Ramos (cell line): Measurements from ENCODE around the gene OSCAR.
"Not testable (repeated sequence)": the region's sequence is repeated elsewhere in the genome, so short reads cannot be mapped to it uniquely, and the experiment has no call there.

Experiments
- in situ Hi-C: fragments of 300-500 bp; cut with MboI; formaldehyde crosslinking; loops from one replicate; pipeline ENCODE4 v1.14.3; 2022; ENCODE audit warnings: low sequenced_read_pairs; ENCODE audit not compliant: unreplicated experiment

OSCAR gene

DNA sequence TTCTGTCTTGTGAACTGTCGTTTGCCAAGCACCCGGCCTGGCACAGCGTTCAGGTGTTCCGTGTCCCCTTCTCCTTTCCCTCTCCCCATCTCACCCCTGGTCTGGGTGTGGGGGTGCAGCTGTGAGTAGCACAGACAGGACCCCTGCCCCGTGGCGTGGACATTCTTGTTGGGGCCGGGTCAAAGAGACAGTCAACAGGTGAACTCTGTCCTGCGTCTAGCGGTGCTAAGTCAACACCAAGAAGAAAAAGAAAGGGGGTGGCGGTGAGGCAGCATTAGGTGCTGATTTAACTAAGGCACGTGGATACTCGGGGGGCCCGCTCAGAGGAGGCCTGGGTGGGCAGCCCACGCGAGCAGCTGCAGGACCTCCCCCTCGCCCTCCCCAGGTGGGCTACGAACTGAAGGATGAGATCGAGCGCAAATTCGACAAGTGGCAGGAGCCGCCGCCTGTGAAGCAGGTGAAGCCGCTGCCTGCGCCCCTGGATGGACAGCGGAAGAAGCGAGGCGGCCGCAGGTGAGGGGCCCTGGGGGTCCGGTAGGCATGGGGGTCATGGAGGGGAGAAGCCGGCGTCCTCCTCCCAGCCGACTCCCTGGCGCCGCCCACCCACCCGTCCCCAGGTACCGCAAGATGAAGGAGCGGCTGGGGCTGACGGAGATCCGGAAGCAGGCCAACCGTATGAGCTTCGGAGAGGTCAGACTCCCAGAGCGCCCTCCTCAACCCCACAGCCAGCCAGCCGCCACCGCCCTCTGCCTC is 27.3 kb upstream of the OSCAR start:
- in situ Hi-C loops: no loop called here

DNA sequence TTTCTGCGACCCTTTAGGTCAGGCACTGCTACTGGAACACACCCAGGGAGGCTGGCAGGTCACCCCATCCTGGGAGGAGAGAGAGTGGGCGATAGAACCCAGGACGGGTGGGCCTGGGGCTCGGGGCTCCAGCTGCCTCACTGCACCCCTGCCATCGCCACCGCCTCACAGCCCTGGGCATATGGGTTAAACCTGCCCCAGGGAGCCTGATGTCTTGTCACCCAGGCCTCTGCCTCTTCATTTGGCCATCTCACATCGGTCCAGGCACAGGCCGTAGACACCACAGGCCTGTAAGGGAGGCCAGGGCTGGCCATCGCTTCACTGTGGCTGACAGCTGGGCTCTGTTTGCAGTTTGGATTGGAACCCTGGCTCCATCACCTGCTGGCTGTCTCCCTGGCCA is 25.1 kb upstream of the OSCAR start:
- in situ Hi-C loops: no loop called here

DNA sequence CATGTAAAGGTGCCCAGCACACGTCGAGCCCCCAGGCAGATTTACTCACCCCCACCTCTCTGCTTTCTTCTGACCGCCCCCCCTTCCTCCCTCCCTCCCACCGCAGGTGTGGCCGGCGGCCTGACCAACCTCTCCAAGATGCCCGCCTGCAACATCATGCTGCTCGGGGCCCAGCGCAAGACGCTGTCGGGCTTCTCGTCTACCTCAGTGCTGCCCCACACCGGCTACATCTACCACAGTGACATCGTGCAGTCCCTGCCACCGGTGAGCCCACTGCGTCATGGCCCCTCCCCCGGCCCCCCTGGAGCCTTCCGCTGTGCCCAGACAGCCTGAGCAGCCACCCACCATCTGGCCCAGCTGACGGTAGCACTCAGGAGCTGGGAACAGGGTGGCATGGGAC is 23.8 kb upstream of the OSCAR start:
- in situ Hi-C loops: no loop called here

DNA sequence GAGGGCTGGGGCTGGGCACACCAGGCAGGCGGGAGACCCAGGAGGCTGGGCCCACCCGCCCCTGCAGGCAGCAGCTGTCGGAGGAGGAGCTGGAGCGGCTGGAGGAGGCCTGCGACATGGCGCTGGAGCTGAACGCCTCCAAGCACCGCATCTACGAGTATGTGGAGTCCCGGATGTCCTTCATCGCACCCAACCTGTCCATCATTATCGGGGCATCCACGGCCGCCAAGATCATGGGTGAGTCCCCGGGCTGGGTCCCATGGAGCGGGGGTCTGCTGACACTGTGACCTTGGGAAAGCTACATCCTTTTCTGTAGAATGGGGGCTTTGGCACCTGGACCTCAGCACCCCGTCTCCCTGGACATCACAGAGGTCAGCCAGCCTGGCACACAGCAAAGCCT is 23.1 kb upstream of the OSCAR start:
- in situ Hi-C loops: no loop called here

DNA sequence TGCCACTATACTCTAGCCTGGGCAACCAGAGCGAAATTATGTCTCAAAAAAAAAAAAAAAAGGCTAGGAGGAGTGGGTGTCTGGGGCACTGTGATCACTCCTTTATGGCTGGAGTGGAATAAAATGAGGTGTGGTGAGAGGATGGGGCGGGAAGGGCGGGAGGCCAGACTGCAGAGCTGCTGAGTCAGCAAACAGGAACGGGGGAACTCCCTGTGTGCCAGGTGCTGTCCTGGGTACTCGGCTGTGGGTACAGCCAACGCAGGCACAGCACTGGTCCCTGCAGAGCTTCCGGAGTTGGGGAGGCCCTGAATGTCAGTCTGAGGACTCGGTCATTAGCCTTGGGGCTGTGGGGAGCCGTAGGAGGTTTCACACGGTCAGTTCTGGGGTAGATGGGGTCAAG is 20.7 kb upstream of the OSCAR start:
- in situ Hi-C loops: no loop called here

DNA sequence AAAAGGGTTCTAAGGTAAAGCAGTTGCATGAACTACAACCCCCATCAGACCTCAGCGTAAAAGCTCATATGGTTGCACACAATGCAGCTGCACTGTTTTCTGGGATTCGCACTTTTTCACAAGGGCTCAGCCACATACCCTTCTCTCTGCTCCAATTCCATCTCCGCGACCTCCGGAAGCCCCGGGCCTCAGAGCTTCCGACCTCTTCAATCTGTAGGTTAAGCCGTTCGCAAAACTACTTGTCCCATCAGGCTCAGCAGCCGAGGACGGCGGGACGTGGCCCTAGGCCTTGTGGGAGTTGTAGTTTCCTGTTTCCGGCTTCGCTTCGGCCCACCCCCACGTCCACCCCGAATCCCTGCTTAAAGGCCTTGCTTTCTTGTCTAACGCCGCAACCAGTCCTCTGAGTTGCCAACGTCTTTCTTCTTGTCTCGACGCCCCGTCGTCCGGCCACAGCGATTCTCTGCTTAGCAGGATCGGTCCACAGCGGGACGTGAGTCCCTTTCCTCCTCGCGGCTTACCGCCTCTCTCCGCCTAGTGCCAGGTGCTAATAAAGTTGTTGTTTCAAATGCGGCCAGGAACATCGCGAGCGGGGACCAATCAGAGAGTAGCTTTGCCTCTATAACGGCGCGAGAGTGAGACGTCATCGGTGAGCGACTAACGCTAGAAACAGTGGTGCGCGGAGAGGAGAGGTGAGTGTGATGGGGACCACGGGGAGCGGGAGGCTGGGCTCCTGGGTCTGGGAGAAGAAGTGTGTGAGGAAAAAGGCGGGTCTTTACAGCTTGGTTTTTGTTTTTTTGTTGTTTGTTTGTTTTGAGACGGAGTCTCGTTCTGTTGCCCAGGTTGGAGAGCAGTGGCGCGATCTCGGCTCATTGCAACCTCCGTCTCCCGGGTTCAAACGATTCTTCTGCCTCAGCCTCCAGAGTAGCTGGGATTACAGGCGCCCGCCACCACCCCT is 14.8 kb upstream of the OSCAR start, which contains the start of the genes PRPF31 and TFPT:
Gene PRPF31, plus strand, starts transcription at position 646 of the 955 bp plus-strand sequence. CDS start 2,525 bp downstream, outside the sequence.
Gene TFPT, minus strand, starts transcription at position 549 of the 955 bp plus-strand sequence. Its CDS starts 388 bp downstream, at position 161.
- in situ Hi-C loops: no loop called here

DNA sequence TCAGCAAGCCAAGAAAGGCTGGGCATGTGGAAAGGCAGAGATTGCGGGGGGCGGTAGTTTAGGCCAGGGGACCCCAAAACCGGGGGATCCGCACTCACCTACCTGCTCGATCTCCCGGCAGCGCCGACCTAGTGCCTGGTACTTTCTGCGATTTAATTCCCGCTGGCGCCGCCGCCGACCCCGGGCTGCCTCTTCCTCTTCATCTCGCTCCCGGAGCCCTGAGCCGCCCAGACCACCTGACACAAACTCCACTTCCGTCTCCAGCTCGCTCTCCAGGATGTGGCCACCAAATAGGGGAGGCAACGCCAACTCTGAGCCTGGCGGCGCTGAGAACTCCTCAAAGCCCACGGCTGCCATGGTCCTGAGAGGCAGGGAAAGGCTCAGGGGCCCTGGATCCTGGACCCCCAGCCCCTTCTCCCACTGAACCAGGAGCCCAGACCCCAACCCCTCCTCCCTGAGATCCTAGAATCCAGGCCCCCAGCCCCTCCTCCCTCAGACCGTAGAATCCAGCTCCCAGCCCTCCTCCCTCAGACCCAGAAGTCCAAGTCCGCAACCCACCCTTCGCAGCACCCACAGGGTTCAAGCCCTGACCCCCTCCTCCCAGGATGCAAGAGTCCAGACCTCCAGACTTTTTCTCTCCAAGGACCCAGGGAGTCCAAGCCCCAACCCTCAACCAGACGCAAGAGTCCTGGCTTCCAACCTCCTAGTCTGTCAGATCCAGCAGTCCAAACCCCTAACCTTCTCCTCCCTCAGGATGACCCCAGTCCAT is 13.9 kb upstream of the OSCAR start:
- in situ Hi-C loops: no loop called here

DNA sequence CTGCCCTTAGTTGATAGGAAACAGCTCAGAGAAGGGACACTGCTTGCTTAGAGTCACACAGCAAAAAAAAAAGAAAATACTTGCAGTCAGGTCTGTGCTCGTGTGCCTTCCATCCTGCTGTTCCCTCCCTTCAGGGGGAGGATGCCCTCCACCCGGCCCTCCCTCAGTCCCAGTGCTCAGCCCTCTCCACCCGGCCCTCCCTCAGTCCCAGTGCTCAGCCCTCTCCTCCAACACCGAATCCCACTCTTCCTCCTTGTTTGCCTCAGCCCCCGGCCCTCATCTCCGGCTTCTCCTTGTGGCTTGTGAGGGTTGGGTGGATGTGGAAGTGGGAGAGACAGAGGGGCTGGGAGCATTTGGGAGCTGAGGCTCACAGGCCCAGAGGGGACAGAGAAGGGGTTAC is 9.0 kb upstream of the OSCAR start:
- in situ Hi-C loops: no loop called here

DNA sequence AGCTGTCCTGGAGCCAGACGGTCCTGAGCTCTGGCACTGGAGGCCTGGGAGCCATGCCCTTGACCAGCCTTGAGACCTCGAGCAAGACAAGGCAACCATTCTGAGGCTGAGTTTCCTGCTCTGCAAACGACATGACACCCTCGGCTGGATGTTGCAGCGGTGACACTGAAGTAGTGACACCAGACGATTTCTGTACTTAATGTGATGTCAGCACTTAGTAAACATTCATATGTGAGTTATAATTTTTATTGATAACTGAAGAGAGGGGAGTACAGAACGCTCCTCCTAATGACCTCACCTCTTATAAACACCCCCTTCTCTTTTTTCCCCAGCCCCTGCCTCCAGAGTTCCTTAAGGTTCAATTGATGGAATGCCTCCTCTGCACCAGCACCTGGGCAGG is 7.9 kb upstream of the OSCAR start:
- in situ Hi-C loops: no loop called here

DNA sequence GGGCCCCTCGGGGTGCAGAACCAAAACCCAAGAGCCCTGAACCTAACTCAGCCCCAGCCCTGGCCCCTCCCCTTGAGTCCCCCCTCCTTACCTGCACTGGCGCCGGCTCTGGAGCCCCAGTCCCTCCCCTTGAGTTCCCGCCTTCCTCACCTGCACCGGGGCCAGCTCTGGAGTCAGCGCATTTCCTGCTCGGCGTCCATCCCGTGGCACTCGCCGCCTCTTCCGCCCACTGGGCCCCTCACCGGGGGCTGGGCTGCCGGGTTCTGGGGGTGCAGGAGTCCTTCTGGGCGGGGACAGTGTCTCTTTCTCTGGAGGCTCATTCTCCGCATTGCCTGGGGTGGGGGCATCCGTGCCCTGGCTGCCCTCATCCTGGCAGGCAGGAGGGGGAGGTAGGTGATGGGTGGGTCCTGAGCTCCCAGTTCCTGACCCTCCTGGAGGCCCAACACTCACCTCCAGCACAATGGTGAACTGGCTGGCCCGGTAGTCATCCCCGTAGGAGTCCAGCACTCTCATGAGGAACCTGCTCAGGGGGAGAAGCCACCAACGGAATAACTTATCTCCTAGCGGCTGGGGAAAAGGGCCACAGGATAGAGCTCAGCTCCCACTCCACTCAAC is 7.4 kb upstream of the OSCAR start:
- in situ Hi-C loops: no loop called here

DNA sequence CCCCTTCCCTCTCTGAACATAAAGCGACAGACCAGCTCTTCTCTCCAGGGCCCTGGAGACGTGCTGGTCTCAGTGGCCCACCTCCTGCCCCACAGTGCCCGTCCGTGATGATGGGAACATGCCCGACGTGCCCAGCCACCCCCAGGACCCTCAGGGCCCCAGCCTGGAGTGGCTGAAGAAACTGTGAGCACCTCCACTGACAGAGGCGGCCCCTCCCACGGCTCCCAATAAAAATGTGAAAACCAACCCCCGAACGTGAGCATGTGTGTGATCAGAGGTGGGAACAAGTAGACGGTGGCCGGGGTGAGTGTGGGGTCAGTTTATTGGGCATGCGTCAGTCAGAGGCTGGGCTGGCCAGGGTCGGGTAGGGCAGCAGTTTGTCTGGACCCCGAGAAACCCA is 6.1 kb upstream of the OSCAR start:
- in situ Hi-C loops: no loop called here

DNA sequence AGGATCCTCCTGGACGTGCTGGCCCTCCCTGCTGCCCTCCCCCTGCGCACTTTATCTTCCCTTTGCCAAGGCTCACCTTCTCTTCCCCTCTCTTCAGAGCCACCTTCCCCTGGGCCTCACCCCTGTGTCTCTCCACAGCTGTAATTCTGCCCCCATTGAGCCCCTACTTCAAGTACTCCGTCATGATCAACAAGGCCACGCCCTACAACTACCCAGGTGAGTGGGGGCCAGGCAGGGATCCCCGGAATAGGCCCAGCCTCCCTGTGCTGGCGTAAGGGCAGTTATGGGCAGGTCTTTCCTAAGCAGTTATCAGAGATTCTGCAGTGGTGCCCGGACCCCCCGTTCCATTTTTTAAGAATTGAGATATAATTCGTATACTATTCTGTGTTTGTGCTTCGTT is 5.2 kb upstream of the OSCAR start:
- in situ Hi-C loops: no loop called here

DNA sequence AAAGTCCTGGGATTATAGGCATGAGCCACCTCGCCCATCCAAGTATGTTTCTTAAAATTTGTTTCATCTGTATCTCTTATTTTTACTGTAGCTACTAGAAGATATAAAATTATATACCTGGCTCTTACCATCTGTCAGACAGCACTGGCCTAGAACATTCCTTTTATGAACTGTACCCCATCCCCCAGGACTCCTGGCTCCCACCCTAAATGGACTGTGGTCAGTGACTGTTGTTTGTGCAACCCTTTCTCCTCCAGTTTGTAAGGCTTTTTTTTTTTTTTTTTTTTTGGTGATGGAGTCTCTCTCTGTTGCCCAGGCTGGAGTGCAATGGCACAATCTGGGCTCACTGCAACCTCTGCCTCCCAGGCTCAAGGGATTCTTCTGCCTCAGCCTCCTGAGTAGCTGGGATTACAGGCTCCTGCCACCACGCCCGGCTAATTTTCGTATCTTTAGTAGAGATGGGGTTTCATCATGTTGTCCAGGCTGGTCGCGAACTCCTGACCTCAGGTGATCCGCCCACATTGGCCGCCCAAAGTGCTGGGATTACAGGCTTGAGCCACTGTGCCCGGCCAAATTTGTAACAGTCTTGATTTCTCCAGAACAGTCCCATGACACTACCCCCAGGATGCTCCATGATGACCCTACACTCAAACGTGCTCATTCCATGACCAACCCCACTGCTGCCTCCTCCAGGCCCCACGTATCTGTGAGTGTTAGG is 4.6 kb upstream of the OSCAR start:
- in situ Hi-C loops: no loop called here

DNA sequence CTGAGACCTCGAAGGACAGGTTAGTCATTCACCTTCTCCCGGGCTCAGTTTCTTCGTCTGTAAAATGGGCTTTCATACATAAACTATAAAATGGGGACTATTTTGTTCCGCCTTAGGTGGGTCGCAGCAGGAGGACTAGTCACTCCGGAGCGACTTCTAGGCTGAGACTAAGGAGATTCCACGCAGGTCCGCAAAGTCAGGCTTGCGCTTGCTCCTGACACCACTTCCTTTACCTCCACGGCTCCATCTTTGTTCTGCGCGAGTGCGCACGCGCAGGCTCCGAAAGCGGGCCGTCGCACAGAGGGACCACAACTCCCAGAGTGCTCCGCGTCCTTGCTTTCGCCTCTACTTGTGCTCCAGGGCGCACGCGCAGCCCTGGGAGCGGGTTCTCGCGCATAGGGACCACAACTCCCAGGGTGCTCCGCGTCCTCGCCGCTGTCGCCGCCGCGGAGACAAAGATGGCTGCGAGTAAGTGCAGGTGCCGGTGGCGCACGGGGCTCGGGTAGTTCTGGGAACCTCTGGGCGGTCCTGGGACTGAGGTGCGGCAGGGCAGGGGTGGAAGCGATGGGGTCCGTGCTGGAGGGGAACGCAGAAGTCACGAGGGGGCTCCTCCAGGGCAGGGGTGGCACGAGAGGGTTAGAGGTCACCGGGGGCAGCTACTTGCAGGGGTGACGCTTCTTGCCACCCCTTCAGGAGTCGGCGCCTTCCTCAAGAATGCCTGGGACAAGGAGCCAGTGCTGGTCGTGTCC is 2.0 kb upstream of the OSCAR start, which contains the start of gene NDUFA3:
Gene NDUFA3, plus strand, starts transcription at position 435 of the 749 bp plus-strand sequence. Its CDS starts 24 bp downstream, at position 459.
- in situ Hi-C loops: no loop called here

DNA sequence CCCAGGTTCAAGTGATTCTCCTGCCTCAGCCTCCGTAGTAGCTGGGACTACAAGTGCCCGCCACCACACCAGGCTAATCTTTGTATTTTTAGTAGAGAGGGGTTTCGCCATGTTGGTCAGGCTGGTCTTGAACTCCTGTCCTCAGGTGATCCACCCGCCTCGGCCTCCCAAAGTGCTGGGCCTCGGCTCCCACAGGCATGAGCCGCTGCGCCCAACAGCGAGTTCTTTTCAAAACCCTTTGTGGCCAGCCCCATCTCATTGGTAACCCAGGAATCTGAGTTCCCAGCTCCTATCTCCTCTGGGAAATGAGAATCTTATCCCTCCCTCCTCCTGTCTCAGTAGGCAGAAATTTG is 724 bp downstream of the OSCAR start:
- in situ Hi-C loops: not testable (repeated sequence)

DNA sequence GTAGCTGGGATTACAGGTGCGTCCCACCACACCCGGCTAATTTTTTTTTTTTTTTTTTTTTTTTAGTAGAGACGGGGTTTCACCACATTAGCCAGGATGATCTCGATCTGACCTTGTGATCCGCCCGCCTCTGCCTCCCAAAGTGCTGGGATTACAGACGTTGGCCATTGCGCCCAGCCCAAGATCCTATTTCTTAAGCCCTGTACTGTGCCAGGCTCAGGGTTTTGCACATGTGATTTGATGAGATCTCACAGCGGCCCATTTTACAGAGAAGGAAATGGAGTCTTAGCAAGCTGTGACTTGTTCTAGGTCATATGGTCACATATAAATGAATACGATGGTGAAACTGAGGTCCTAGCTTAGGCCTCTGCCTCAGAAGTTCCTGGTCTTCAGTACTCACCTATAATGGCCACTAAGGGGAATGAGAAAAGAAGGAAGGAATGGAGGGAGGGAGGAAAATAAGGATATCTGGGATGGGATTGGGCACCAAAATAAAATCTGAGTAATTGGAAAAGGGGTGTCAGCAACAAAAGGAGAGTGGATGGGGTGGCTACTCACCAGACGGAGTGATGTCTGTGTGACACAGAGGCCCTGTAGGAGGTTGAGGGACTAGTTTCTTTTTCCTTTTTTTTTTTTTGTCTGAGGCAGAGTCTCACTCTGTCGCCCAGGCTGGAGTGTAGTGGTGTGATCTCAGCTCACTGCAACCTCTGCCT is 1.3 kb downstream of the OSCAR start:
- in situ Hi-C loops: no loop called here

DNA sequence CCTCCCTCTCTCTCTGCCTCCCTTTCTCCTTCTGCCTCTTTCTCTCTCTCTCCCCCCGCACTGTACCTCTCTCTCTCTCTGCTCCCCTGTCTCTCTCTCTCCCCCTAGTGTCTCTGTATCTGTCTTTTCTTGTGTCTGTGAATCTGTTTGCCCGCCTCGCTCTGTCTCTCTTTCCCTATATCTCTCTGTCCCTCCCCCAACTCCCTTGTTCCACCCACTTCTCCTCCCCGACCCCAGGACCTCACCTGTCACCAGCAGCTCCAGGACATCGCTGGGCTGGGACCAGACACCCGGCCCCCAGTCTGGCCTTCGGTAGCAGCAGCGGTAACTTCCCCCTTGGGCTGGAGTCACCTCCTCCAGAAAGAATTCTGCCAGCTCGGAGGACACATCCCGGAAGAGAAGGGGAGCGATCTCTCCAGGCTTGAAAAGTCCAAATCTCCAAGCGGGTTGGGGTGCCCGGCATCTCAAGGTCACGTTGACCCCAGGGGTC is 3.9 kb downstream of the OSCAR start:
- in situ Hi-C loops: no loop called here
